A549 (cell line): ENCODE results near the gene LGALS4.
A peak's percentile ranks its signal among the peaks of the same experiment; 100 is the strongest.

Experiments used
- BCL3 ChIP-seq: fragments of >200 bp; sonication (Bioruptor Twin); formaldehyde crosslinking; IDR thresholded peaks from 3 replicates; pipeline ENCODE4 v1.6.1; 2016
- CTCF ChIP-seq: fragments of >200 bp; sonication (Bioruptor Twin); formaldehyde crosslinking; IDR thresholded peaks from 3 replicates; pipeline ENCODE4 v1.5.1; 2016
- EP300 ChIP-seq, 2 experiments: fragments of >200 bp; sonication (Bioruptor Twin); formaldehyde crosslinking; IDR thresholded peaks; 2 replicates in 1 of 2; 3 replicates in 1 of 2; pipeline ENCODE4 v1.6.1; 2016 to 2017
- FOXS1 ChIP-seq: fragments of 250-450 bp; sonication (Bioruptor Pico); IDR thresholded peaks from 2 replicates; pipeline ENCODE4 v1.5.0; 2020; ENCODE audit warnings: mild to moderate bottlenecking, moderate library complexity
- GATA3 ChIP-seq: IDR thresholded peaks from 2 replicates; pipeline ENCODE4 v1.6.1; 2012; ENCODE audit warnings: borderline replicate concordance
- HOXA7 ChIP-seq: fragments of 250-450 bp; sonication (Bioruptor Pico); IDR thresholded peaks from 2 replicates; pipeline ENCODE4 v1.5.0; 2020; ENCODE audit warnings: mild to moderate bottlenecking, moderate library complexity
- HOXB5 ChIP-seq: fragments of 250-450 bp; sonication (Bioruptor Pico); IDR thresholded peaks from 2 replicates; pipeline ENCODE4 v1.5.0; 2020; ENCODE audit warnings: mild to moderate bottlenecking, moderate library complexity
- MAX ChIP-seq: IDR thresholded peaks from 2 replicates; pipeline ENCODE4 v1.6.1; 2012
- MAZ ChIP-seq: fragments of 150-350 bp; IDR thresholded peaks from 2 replicates; pipeline ENCODE4 v1.6.1; 2014; ENCODE audit warnings: antibody characterized with exemption, low read depth, low read length, borderline replicate concordance
- POLR2A ChIP-seq: IDR thresholded peaks from 2 replicates; pipeline ENCODE4 v1.6.1; 2012; ENCODE audit warnings: mild to moderate bottlenecking, low read length
- SMC3 ChIP-seq: fragments of >200 bp; sonication (Bioruptor Twin); formaldehyde crosslinking; IDR thresholded peaks from 3 replicates; pipeline ENCODE4 v1.6.1; 2018; ENCODE audit warnings: inconsistent platforms
- ZC3H11A ChIP-seq: fragments of 450-650 bp; IDR thresholded peaks from 2 replicates; pipeline ENCODE4 v1.6.1; 2014; ENCODE audit warnings: antibody characterized with exemption, mild to moderate bottlenecking

GRCh38 chr19:38852231-38853044 lies 39.7 kb upstream of the LGALS4 start:
- TF ChIP-seq SMC3 (no peak), CTCF (0 out of 3 replicates have a peak, but pooled peaks have one; percentile 17), POLR2A (peak; percentile 89), FOXS1 (0 out of 2 replicates have a peak, but pooled peaks have one; percentile 17), MAZ (no peak), HOXA7 (CRISPR knock-in tag) (peak; percentile 68; the same call in 1 of the 2 replicates), MAX (peak; percentile 82), ZC3H11A (0 out of 2 replicates have a peak, but pooled peaks have one; percentile 7), HOXB5 (CRISPR knock-in tag) (no peak), EP300 (IDR thresholded peaks at IDR 0.05) (no peak; a peak in 2 of 5 replicates), GATA3 (no peak; the same call in 1 of the 2 replicates), BCL3 (no peak; the same call in 2 of the 3 replicates)
